ENCODE measurements around the gene FAM25A. TPM values are rescaled to one million over a fixed set of nuclear protein-coding genes. Genes with fewer than 3 reads are reported as not detected.
"Not testable (repeated sequence)": the region's sequence is repeated elsewhere in the genome, so short reads cannot be mapped to it uniquely, and the experiment has no call there.

Gene FAM25A
- total RNA-seq, 1 experiment from 2014 or later: not detected

GRCh38 chr10:86974484-86974883 lies 45.6 kb upstream of the FAM25A start:
- TF ChIP-seq POLR2AphosphoS5 (IDR thresholded peaks at IDR 0.05; ENCODE audit: low read depth, low read length) (no peak), TCF7L2 (IDR thresholded peaks at IDR 0.05; ENCODE audit: low read depth, low read length) (no peak), SIN3A (IDR thresholded peaks at IDR 0.05; ENCODE audit: borderline replicate concordance, insufficient read depth, low read depth, low read length) (no peak)
- TF ChIP-seq, protein P1, sequence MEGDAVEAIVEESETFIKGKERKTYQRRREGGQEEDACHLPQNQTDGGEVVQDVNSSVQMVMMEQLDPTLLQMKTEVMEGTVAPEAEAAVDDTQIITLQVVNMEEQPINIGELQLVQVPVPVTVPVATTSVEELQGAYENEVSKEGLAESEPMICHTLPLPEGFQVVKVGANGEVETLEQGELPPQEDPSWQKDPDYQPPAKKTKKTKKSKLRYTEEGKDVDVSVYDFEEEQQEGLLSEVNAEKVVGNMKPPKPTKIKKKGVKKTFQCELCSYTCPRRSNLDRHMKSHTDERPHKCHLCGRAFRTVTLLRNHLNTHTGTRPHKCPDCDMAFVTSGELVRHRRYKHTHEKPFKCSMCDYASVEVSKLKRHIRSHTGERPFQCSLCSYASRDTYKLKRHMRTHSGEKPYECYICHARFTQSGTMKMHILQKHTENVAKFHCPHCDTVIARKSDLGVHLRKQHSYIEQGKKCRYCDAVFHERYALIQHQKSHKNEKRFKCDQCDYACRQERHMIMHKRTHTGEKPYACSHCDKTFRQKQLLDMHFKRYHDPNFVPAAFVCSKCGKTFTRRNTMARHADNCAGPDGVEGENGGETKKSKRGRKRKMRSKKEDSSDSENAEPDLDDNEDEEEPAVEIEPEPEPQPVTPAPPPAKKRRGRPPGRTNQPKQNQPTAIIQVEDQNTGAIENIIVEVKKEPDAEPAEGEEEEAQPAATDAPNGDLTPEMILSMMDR (IDR thresholded peaks at IDR 0.05): no peak
- TF ChIP-seq, protein P2, sequence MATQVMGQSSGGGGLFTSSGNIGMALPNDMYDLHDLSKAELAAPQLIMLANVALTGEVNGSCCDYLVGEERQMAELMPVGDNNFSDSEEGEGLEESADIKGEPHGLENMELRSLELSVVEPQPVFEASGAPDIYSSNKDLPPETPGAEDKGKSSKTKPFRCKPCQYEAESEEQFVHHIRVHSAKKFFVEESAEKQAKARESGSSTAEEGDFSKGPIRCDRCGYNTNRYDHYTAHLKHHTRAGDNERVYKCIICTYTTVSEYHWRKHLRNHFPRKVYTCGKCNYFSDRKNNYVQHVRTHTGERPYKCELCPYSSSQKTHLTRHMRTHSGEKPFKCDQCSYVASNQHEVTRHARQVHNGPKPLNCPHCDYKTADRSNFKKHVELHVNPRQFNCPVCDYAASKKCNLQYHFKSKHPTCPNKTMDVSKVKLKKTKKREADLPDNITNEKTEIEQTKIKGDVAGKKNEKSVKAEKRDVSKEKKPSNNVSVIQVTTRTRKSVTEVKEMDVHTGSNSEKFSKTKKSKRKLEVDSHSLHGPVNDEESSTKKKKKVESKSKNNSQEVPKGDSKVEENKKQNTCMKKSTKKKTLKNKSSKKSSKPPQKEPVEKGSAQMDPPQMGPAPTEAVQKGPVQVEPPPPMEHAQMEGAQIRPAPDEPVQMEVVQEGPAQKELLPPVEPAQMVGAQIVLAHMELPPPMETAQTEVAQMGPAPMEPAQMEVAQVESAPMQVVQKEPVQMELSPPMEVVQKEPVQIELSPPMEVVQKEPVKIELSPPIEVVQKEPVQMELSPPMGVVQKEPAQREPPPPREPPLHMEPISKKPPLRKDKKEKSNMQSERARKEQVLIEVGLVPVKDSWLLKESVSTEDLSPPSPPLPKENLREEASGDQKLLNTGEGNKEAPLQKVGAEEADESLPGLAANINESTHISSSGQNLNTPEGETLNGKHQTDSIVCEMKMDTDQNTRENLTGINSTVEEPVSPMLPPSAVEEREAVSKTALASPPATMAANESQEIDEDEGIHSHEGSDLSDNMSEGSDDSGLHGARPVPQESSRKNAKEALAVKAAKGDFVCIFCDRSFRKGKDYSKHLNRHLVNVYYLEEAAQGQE (IDR thresholded peaks at IDR 0.05; ENCODE audit: insufficient read depth in 1 of 2, low read depth in 2 of 2, low read length in 1 of 2): no peak
- H3K36me3 ChIP-seq (ENCODE audit: control insufficient read depth, insufficient read depth, low read length): no peaks in the 10 kb centered on the region; the same call in 1 of the 2 replicates
- ATAC-seq (no peak), DNase-seq (ENCODE audit: low read depth, low spot score) (no peak)
- CTCF ChIA-PET: no interaction called here
- no peak overlapping the region for H3K4me3 ChIP-seq (ENCODE audit: low read depth in 2 of 2, low read length in 2 of 2)
- POLR2A ChIA-PET: no interaction called here
- H3K27ac ChIP-seq (ENCODE audit: low read length): no peak overlapping the region
- no TSS peak for BruUV-seq (replicated peaks)
- intact Hi-C loops (cut with micrococcal nuclease; ENCODE audit: unreplicated experiment) (loop anchor here (5.0 kb wide), 1 partner anchor 118 kb away; the partner anchor contains the start of gene GLUD1), in situ Hi-C loops (cut with HindIII; ENCODE audit: low pct_unique_long_range_greater_than_20kb, low sequenced_read_pairs) (no loop called here)
- no peaks in the 10 kb centered on the region for H3K27me3 ChIP-seq (ENCODE audit: control insufficient read depth, insufficient read depth, low read length)
- peaks cover 15% of the 10 kb centered on the region for H3K4me1 ChIP-seq (ENCODE audit: control insufficient read depth, insufficient read depth, low read length)
- H3K9me3 ChIP-seq (ENCODE audit: control insufficient read depth, insufficient read depth, low read depth, low read length): no peaks in the 10 kb centered on the region

DNA sequence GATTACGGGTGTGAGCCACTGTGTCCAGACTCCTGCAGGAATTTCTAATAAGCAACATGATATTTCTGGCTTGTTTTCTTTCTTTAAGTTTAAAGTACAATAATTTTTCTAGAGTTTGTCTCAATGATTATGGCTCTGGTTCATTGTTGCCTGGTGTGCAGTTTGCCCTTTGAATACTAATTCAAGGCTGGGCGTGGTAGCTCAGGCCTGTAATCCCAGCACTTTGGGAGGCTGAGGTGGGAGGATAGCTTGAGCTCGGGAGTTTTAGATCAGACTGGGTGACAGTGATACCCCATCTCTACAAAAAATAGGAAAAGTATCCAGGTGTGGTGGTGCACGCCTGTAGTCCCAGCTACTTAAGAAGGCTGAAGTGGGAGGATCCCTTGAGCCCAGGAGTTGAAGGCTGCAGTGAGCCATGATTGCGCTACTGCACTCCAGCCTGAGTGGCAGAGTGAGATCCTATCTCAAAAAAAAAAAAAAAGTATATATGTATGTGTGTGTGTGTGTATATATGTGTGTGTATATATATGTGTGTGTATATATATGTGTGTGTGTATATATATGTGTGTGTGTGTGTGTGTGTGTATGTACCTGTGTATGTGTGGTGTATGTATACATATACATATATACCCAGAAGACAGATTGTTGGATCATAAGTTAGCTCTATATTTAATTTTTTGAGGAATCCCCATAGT lies 43.6 kb upstream of the FAM25A start:
- no peaks in the 10 kb centered on the region for H3K36me3 ChIP-seq (ENCODE audit: control insufficient read depth, insufficient read depth, low read length)
- no peaks in the 10 kb centered on the region for H3K9me3 ChIP-seq (ENCODE audit: control insufficient read depth, insufficient read depth, low read depth, low read length)
- intact Hi-C loops (cut with micrococcal nuclease; ENCODE audit: unreplicated experiment) (no loop called here), in situ Hi-C loops (cut with HindIII; ENCODE audit: low pct_unique_long_range_greater_than_20kb, low sequenced_read_pairs) (no loop called here)
- H3K27ac ChIP-seq (ENCODE audit: low read length): no peak overlapping the region
- DNase-seq (ENCODE audit: low read depth, low spot score) (no peak), ATAC-seq (no peak)
- CTCF ChIA-PET: interaction anchor here (0.7 to 1.2 kb wide), 2 partner anchors 10 to 30 kb away, joined by 3 to 9 read pairs; no protein-coding TSS in a partner anchor
- BruUV-seq (replicated peaks): no TSS peak
- H3K4me1 ChIP-seq (ENCODE audit: control insufficient read depth, insufficient read depth, low read length): peaks cover 5% of the 10 kb centered on the region
- POLR2A ChIA-PET: no interaction called here
- H3K27me3 ChIP-seq (ENCODE audit: control insufficient read depth, insufficient read depth, low read length): no peaks in the 10 kb centered on the region
- no peak for TF ChIP-seq SIN3A (IDR thresholded peaks at IDR 0.05; ENCODE audit: borderline replicate concordance, insufficient read depth, low read depth, low read length)
- TF ChIP-seq TCF7L2 (IDR thresholded peaks at IDR 0.05; ENCODE audit: low read depth, low read length): no peak
- no peak for TF ChIP-seq POLR2AphosphoS5 (IDR thresholded peaks at IDR 0.05; ENCODE audit: low read depth, low read length)
- TF ChIP-seq, protein P2 (IDR thresholded peaks at IDR 0.05; ENCODE audit: insufficient read depth in 1 of 2, low read depth in 2 of 2, low read length in 1 of 2): no peak
- TF ChIP-seq, protein P1 (IDR thresholded peaks at IDR 0.05): no peak
- no peak overlapping the region for H3K4me3 ChIP-seq (ENCODE audit: low read depth in 2 of 2, low read length in 2 of 2)

GRCh38 chr10:86978457-86978856 lies 41.6 kb upstream of the FAM25A start:
- H3K4me1 ChIP-seq (ENCODE audit: control insufficient read depth, insufficient read depth, low read length); H3K9me3 ChIP-seq (ENCODE audit: control insufficient read depth, insufficient read depth, low read depth, low read length); intact Hi-C loops (cut with micrococcal nuclease; ENCODE audit: unreplicated experiment); in situ Hi-C loops (cut with HindIII; ENCODE audit: low pct_unique_long_range_greater_than_20kb, low sequenced_read_pairs); DNase-seq (ENCODE audit: low read depth, low spot score); H3K27me3 ChIP-seq (ENCODE audit: control insufficient read depth, insufficient read depth, low read length); H3K36me3 ChIP-seq (ENCODE audit: control insufficient read depth, insufficient read depth, low read length); ATAC-seq; H3K27ac ChIP-seq (ENCODE audit: low read length); H3K4me3 ChIP-seq (ENCODE audit: low read depth in 2 of 2, low read length in 2 of 2); POLR2A ChIA-PET; BruUV-seq (replicated peaks); CTCF ChIA-PET: not testable (repeated sequence)
